DOHH2 (cell line): ENCODE measurements around the gene FOS.

Experiments used
- EZH2phosphoT487 ChIP-seq: fragments of 200-600 bp; sonication (generic); IDR thresholded peaks from 2 replicates; pipeline ENCODE4 v1.6.1; 2017; ENCODE audit warnings: borderline replicate concordance, mild to moderate bottlenecking, antibody characterized with exemption, low read length, moderate library complexity, mixed read lengths
- TF ChIP-seq, protein P1 (sequence below): fragments of 200-600 bp; sonication (generic); IDR thresholded peaks from one replicate; pipeline ENCODE4 v1.5.1; 2014; ENCODE audit warnings: antibody characterized with exemption, mild to moderate bottlenecking, low read depth, low read length; ENCODE audit not compliant: poor library complexity, severe bottlenecking

DNA sequence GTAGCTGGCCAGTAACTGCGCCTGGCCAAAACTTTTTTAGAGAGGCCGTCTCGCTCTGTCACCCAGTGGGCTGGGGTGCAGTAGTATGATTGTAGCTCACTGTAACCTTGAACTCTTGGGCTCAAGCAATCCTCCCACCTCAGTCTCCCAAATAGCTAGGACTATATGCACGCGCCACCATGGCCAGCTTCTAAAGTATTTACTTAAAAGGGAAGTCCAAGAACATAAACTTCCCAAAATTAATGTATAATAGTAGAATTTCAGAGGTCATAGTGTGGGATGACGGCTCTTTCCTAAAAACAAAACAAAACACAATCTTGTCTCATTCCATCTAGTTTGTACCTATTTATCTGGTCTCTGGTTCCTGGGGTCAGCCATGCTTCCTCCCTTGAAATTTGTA is 42.2 kb upstream of the FOS start:
- TF ChIP-seq, protein P1, sequence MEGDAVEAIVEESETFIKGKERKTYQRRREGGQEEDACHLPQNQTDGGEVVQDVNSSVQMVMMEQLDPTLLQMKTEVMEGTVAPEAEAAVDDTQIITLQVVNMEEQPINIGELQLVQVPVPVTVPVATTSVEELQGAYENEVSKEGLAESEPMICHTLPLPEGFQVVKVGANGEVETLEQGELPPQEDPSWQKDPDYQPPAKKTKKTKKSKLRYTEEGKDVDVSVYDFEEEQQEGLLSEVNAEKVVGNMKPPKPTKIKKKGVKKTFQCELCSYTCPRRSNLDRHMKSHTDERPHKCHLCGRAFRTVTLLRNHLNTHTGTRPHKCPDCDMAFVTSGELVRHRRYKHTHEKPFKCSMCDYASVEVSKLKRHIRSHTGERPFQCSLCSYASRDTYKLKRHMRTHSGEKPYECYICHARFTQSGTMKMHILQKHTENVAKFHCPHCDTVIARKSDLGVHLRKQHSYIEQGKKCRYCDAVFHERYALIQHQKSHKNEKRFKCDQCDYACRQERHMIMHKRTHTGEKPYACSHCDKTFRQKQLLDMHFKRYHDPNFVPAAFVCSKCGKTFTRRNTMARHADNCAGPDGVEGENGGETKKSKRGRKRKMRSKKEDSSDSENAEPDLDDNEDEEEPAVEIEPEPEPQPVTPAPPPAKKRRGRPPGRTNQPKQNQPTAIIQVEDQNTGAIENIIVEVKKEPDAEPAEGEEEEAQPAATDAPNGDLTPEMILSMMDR = no peak
- no peak for TF ChIP-seq EZH2phosphoT487
